ENCODE data around the gene DNAAF3. TPM values are rescaled to one million over a fixed set of nuclear protein-coding genes. Genes with fewer than 3 reads are reported as not detected.

The DNAAF3 gene
- total RNA-seq, 1 donor from 2014 or later, result 1.5 TPM

DNA sequence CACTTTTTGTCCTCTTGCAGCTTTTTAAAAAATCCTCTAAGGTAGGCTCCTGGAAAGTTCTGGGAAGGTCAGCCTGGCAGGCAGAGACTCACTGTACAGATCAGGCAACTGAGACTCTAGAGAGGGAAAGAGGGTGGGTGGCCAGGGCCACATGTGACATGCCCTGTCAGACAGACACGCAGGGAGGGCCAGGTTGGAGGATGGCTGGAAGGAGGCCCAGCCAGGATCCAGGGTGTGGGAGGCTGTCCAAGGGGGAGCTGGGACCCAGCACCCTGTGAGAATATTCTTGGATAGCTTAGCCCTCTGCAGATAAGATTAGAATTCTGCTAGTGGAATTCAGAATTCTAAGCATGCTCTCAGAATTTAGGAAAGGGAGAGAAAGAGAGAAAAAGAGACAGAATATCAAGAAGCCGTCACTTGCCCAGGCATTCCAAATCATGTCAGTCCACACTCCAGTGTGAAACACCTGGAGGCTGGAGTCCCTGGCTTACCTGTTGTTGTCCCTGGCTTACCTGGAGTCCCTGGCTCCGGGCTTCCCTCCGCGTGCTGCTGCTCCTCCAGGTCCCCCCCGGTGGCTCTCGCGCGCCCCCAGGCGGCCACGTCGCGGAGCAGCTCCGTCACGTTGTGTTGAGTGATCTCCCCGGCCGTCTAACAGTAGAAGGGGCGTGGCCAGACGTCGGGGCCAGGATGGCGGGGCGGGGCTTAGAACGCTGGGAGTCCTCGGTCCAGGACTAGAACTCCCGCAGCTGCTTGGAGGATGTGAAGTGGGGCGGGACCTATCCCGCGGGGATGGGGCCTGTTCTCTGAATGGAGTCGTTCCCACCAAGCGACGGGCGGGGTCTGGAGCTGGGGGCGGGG is 6.1 kb downstream of the DNAAF3 start:
- TF ChIP-seq, protein P1, sequence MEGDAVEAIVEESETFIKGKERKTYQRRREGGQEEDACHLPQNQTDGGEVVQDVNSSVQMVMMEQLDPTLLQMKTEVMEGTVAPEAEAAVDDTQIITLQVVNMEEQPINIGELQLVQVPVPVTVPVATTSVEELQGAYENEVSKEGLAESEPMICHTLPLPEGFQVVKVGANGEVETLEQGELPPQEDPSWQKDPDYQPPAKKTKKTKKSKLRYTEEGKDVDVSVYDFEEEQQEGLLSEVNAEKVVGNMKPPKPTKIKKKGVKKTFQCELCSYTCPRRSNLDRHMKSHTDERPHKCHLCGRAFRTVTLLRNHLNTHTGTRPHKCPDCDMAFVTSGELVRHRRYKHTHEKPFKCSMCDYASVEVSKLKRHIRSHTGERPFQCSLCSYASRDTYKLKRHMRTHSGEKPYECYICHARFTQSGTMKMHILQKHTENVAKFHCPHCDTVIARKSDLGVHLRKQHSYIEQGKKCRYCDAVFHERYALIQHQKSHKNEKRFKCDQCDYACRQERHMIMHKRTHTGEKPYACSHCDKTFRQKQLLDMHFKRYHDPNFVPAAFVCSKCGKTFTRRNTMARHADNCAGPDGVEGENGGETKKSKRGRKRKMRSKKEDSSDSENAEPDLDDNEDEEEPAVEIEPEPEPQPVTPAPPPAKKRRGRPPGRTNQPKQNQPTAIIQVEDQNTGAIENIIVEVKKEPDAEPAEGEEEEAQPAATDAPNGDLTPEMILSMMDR (IDR thresholded peaks at IDR 0.05), result peak; percentile 79
- Histone ChIP-seq H3K36me3 (no peaks in the 10 kb centered on the region), H3K4me3 (no peak overlapping the region), H3K9me3 (no peaks in the 10 kb centered on the region), H3K27ac (no peak overlapping the region), H3K27me3 (peaks cover 66% of the 10 kb centered on the region), H3K4me1 (no peaks in the 10 kb centered on the region)
- DNase-seq (peak; percentile 95), ATAC-seq (peak; percentile 96)
- intact Hi-C loops (cut with DNase I), result no loop called here

DNA sequence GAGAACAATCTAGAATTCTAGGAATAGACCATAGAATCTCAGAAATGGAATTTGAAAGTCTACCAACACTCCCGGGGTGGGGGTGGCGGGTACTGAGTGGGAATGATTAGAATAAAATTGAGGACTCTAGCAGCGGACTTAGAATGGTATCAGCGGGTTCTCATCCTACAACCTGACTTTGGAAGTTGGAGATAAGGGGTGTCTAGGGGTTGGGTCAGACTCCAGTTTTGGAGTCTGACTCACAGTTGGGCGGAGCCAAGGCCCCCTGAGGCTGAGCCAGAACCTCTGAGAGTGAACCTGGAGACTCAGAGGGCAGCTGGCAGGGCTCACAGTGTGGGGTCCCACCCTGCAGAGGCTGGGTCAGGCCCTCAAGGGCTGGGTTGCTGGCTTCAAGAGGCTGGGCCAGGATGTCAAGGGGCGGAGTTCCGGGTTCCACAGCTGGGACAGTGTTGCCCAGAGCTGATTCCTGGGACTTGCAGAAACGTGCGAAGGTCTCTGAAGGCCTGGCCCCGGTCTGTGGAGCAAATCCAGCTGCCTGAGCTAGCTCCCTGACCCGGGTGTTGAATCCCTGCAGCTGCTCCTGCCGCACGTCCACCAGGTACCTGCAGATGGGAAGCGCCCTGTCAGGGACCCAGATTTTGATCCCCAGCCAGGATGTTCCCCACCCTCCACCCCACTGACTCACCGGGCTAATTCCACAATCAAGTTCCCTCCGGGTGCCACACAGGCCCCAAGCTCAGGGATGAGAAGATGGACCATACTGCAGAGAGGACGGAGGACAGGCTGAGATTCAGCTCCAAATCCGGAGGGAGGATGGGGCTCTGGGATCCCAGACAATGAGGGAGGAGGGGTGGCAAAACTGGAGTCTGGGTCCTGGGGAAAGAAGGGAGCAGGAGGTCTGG is 7.3 kb downstream of the DNAAF3 start:
- no peak for DNase-seq
- Histone ChIP-seq H3K27ac (no peak overlapping the region), H3K4me3 (no peak overlapping the region), H3K36me3 (no peaks in the 10 kb centered on the region), H3K27me3 (peaks cover 57% of the 10 kb centered on the region), H3K4me1 (no peaks in the 10 kb centered on the region), H3K9me3 (no peaks in the 10 kb centered on the region)
- no peak for ATAC-seq
- intact Hi-C loops (cut with DNase I), result no loop called here
- TF ChIP-seq, protein P1 (IDR thresholded peaks at IDR 0.05), result no peak

DNA sequence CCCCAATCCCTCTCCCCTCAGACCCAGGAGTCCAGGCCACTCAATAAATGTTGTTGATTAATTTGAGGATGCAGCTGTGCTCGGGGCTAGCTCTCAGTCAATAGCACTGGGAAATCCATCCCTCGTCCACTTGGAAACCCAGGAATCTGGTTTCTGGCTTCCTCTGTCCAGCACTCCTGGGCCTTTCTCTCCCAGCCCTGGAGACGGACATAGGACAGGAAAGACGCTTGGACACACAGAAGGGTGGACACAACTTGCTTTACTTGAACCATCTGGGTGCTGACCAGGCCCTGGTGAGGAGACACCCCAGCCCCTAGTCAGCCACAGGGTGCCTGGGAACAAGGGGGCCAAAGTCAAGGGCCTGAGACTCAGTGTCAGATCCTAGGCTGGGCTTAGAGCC is 8.0 kb downstream of the DNAAF3 start:
- intact Hi-C loops (cut with DNase I), result no loop called here
- H3K27me3 ChIP-seq, result peaks cover 51% of the 10 kb centered on the region
- DNase-seq, result no peak
- no peak overlapping the region for H3K27ac ChIP-seq
- H3K36me3 ChIP-seq, result no peaks in the 10 kb centered on the region
- no peak for ATAC-seq
- no peaks in the 10 kb centered on the region for H3K4me1 ChIP-seq
- H3K9me3 ChIP-seq, result no peaks in the 10 kb centered on the region
- TF ChIP-seq, protein P1 (IDR thresholded peaks at IDR 0.05), result no peak
- no peak overlapping the region for H3K4me3 ChIP-seq

DNA sequence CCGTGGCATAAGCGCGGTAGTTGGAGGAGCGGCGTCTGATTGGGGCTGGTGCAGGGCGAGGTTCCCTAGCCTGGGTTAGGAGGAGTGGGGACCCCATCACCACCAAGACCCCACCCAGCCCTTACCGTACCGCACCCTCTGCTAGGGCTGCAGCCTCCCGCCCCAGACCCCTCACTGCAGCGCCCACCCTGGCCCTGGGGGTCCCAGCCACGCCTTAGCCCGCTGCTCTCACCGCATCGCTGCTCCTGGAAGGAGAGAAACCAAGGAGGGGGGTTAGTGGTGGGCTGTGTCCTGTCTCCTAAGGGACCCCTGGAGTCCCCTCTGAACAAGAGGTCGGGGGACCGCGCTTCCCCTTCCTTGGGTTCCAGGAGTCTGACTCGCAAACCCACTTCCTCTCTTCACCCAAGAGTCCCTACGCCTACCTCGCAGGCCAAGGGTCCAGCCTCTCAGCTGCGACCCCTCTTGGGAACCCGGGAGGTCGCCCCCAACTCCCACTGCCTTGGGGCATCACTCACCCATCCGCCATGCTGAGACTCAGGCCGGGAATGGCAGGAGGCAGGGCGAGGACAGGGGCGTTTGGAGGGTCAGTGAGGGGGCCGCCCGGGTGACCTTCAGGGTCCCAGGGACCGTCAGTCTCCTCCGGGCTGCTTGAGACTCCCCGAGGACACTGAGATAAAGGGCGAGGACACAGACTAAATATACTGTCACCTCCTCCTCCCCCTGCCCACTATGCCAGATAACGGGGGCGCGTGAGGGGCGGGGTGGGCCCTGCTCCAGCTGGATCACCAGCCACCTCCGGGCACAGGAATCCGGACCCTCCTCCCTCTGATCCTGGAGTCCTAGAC is 9.1 kb downstream of the DNAAF3 start, which contains the start of gene TNNI3:
Gene TNNI3 (minus strand): TSS at position 669 of the 845 bp plus-strand sequence. CDS start 143 bp downstream, at position 526.
- intact Hi-C loops (cut with DNase I), result no loop called here

More for the DNA sequence above, 9.1 kb downstream of the DNAAF3 start, which contains the start of gene TNNI3:
- H3K27ac ChIP-seq, result no peak within 1 kb of the TSS
- TF ChIP-seq, protein P1 (IDR thresholded peaks at IDR 0.05), result no peak
- no peak for ATAC-seq
- H3K4me1 ChIP-seq, result no peaks in the 10 kb centered on the region
- H3K4me3 ChIP-seq, result no peak within 1 kb of the TSS
- H3K9me3 ChIP-seq, result no peaks in the 10 kb centered on the region
- H3K36me3 ChIP-seq, result no peaks in the 10 kb centered on the region
- DNase-seq, result no peak
- H3K27me3 ChIP-seq, result peaks cover 40% of the 10 kb centered on the region
